ENCODE results near the gene NAA35. TPM values are rescaled to one million over a fixed set of nuclear protein-coding genes. Genes with fewer than 3 reads are reported as not detected.

The NAA35 gene
- total and polyA plus RNA-seq, 2 donors (not counting 3 experiments of a cell fraction or from before 2014, with no cell fraction given), result 7.9 to 22.5 TPM

DNA sequence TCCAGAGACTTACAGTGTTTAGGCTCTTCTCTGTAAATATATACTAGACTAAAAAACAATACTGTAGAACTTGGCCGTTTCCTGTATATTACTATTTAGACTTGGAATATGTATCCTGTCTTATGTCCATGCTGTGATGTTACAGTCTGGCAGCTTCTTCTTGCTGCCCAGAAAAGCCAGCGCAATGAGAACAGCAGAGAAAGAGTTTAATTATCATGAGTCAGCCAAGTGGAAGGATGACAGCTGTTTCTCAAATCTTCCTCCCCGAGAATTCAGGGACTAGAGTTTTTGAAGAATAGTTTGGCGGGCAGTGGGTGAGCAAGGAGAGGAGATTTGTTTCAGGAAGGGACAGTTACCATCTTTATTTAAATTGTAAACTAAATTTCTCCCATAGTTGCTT is 37.5 kb downstream of the NAA35 start:
- ChIA-PET POLR2A (no interaction called here), CTCF (no interaction called here)
- no peak overlapping the region for H3K27ac ChIP-seq (ENCODE audit: insufficient read depth, low read depth, low read length)
- intact Hi-C loops (cut with micrococcal nuclease), result no loop called here
- peaks cover 6 to 15% of the 10 kb centered on the region in 2 experiments for H3K36me3 ChIP-seq (ENCODE audit: control insufficient read depth in 2 of 2, extremely low read depth in 1 of 2, insufficient read depth in 2 of 2, low read length in 2 of 2)
- H3K4me1 ChIP-seq (ENCODE audit: control insufficient read depth, extremely low read depth, insufficient read depth, low read length), result no peaks in the 10 kb centered on the region
- no peak overlapping the region for H3K9ac ChIP-seq (replicated peaks; ENCODE audit: extremely low read depth, insufficient read depth, low read length)
- no peak overlapping the region for H2AFZ ChIP-seq (ENCODE audit: low read depth, low read length)
- no peaks in the 10 kb centered on the region for H3K9me1 ChIP-seq (replicated peaks; ENCODE audit: control insufficient read depth, extremely low read depth, insufficient read depth, low read length)
- no peaks in the 10 kb centered on the region for H4K20me1 ChIP-seq (replicated peaks; ENCODE audit: control insufficient read depth, extremely low read depth, insufficient read depth, low read length)
- FAIRE-seq (no peak), DNase-seq (ENCODE audit: low read depth, low spot score) (no peak)
- dilution Hi-C loops (cut with MboI; ENCODE audit: extremely low pct_ligation_motif_present, low sequenced_read_pairs), result no loop called here
- no peak overlapping the region for H3K4me2 ChIP-seq (ENCODE audit: insufficient read depth, low read length)
- H3K27me3 ChIP-seq (ENCODE audit: control insufficient read depth in 2 of 2, insufficient read depth in 2 of 2, low read length in 2 of 2), result no peaks in the 10 kb centered on the region
- H3K9me3 ChIP-seq (replicated peaks; ENCODE audit: control insufficient read depth, insufficient read depth, low read length), result no peaks in the 10 kb centered on the region
- no TSS peak for BruUV-seq (replicated peaks)
- no peak overlapping the region for H3K4me3 ChIP-seq (replicated peaks in 1 of 3; ENCODE audit: insufficient read depth in 1 of 3, low read depth in 1 of 3, low read length in 3 of 3)
- H3K79me2 ChIP-seq (ENCODE audit: control insufficient read depth, insufficient read depth, low read length), result no peaks in the 10 kb centered on the region
- TF ChIP-seq MYC (IDR thresholded peaks at IDR 0.05; ENCODE audit: low read depth, low read length) (no peak), POLR2A (IDR thresholded peaks at IDR 0.05; ENCODE audit: low read depth, low read length) (no peak), GATA2 (IDR thresholded peaks at IDR 0.05; ENCODE audit: insufficient read depth, insufficient read length, low read depth, low read length) (no peak), POLR2AphosphoS5 (IDR thresholded peaks at IDR 0.05; ENCODE audit: insufficient read depth, low read depth, low read length) (no peak), JUN (IDR thresholded peaks at IDR 0.05; ENCODE audit: borderline replicate concordance, insufficient read depth, insufficient read length, low read depth) (no peak), FOS (IDR thresholded peaks at IDR 0.05; ENCODE audit: borderline replicate concordance, insufficient read depth, low read length) (no peak), EZH2 (IDR thresholded peaks at IDR 0.05; ENCODE audit: borderline replicate concordance, low read depth, low read length, severe bottlenecking) (no peak)
- TF ChIP-seq, protein P1, sequence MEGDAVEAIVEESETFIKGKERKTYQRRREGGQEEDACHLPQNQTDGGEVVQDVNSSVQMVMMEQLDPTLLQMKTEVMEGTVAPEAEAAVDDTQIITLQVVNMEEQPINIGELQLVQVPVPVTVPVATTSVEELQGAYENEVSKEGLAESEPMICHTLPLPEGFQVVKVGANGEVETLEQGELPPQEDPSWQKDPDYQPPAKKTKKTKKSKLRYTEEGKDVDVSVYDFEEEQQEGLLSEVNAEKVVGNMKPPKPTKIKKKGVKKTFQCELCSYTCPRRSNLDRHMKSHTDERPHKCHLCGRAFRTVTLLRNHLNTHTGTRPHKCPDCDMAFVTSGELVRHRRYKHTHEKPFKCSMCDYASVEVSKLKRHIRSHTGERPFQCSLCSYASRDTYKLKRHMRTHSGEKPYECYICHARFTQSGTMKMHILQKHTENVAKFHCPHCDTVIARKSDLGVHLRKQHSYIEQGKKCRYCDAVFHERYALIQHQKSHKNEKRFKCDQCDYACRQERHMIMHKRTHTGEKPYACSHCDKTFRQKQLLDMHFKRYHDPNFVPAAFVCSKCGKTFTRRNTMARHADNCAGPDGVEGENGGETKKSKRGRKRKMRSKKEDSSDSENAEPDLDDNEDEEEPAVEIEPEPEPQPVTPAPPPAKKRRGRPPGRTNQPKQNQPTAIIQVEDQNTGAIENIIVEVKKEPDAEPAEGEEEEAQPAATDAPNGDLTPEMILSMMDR (IDR thresholded peaks at IDR 0.05; ENCODE audit: extremely low read depth in 1 of 2, insufficient read depth in 1 of 2, low read depth in 1 of 2, low read length in 2 of 2), result no peak
- TF ChIP-seq, protein P2, sequence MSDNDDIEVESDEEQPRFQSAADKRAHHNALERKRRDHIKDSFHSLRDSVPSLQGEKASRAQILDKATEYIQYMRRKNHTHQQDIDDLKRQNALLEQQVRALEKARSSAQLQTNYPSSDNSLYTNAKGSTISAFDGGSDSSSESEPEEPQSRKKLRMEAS (IDR thresholded peaks at IDR 0.05; ENCODE audit: insufficient read depth, insufficient read length), result no peak
